C4-2B (cell line): ENCODE results near the gene NRG2.

Experiments used
- ZFX ChIP-seq: fragments of 450-650 bp; IDR thresholded peaks from 2 replicates; pipeline ENCODE4 v1.6.1; 2017
- TF ChIP-seq, protein P1 (sequence below): fragments of 450-650 bp; conservative IDR thresholded peaks from 2 replicates; pipeline ENCODE4 v1.5.1; 2017; ENCODE audit warnings: mild to moderate bottlenecking

DNA sequence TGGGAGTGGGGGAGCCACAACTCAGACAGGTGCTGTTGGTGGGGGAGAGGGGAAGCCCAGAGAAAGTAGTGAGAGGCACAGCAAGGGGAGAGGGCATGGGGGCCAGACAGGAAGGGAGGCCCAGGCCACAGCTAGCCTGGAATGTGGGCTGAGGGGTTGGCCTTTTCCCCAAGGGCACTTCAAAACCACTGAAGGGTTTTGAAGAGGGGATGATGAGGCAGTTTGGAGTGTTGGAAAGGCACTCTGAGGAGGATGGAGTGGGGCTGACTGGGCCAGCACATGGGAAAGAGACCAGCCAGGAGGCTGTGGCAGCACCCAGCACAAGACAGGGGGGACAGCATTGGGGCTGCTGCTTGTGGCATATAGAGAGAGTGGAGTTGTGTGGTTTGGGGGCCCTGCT, 243.7 kb downstream of the NRG2 start:
- TF ChIP-seq, protein P1, sequence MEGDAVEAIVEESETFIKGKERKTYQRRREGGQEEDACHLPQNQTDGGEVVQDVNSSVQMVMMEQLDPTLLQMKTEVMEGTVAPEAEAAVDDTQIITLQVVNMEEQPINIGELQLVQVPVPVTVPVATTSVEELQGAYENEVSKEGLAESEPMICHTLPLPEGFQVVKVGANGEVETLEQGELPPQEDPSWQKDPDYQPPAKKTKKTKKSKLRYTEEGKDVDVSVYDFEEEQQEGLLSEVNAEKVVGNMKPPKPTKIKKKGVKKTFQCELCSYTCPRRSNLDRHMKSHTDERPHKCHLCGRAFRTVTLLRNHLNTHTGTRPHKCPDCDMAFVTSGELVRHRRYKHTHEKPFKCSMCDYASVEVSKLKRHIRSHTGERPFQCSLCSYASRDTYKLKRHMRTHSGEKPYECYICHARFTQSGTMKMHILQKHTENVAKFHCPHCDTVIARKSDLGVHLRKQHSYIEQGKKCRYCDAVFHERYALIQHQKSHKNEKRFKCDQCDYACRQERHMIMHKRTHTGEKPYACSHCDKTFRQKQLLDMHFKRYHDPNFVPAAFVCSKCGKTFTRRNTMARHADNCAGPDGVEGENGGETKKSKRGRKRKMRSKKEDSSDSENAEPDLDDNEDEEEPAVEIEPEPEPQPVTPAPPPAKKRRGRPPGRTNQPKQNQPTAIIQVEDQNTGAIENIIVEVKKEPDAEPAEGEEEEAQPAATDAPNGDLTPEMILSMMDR, result no peak
- no peak for TF ChIP-seq ZFX
